ENCODE data around the gene TGFBR1.
"Not testable (repeated sequence)": the region's sequence is repeated elsewhere in the genome, so short reads cannot be mapped to it uniquely, and the experiment has no call there.

Gene TGFBR1

GRCh38 chr9:99189887-99190596 lies 85.1 kb downstream of the TGFBR1 start:
- no peak for DNase-seq (ENCODE audit: low read depth)

- DNase-seq (ENCODE audit: low read depth) = no peak
Observed at GRCh38 chr9:99190597-99191283, 85.8 kb downstream of the TGFBR1 start.

GRCh38 chr9:99192786-99193465 lies 88.0 kb downstream of the TGFBR1 start:
- DNase-seq (ENCODE audit: low read depth) = no peak

- DNase-seq (ENCODE audit: low read depth) = no peak
Observed at GRCh38 chr9:99193466-99193821, 88.5 kb downstream of the TGFBR1 start.

- not testable (repeated sequence) for DNase-seq (ENCODE audit: low read depth)
Observed at GRCh38 chr9:99196484-99196883, 91.6 kb downstream of the TGFBR1 start.

- DNase-seq (ENCODE audit: low read depth) = no peak
Observed at GRCh38 chr9:99197124-99197630, 92.3 kb downstream of the TGFBR1 start.

GRCh38 chr9:99197987-99198386 lies 93.1 kb downstream of the TGFBR1 start:
- DNase-seq (ENCODE audit: low read depth) = no peak

GRCh38 chr9:99199938-99200539 lies 95.1 kb downstream of the TGFBR1 start:
- no peak for DNase-seq (ENCODE audit: low read depth)

- no peak for DNase-seq (ENCODE audit: low read depth)
Observed at GRCh38 chr9:99201603-99202002, 96.7 kb downstream of the TGFBR1 start.

All from GM04504 (cell line).